Measurements from ENCODE around the gene CAMKMT.

The CAMKMT gene

DNA sequence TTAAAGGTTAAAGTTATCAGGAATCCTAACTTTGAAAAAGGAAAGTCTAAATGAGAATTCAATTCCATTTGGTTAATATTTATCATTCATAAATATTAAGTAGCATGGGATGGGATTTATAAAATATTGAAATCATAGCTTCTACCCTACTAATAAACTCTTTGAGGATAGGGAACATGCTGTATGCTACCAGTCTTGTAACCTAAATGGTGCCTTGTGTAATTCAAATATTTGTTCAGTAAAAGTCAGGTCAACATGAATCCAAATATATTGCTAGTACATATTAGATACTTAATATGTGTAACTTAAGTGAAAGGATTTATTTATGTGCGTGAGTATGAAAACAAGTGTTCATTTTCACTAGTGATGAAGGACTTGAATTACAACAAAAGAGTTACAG, 94.1 kb downstream of the CAMKMT start:
- DNase-seq (ENCODE audit: low read depth, low spot score), result no peak
- H3K4me3 ChIP-seq (ENCODE audit: low read depth, low read length), result no peak overlapping the region
- TF ChIP-seq, protein P1, sequence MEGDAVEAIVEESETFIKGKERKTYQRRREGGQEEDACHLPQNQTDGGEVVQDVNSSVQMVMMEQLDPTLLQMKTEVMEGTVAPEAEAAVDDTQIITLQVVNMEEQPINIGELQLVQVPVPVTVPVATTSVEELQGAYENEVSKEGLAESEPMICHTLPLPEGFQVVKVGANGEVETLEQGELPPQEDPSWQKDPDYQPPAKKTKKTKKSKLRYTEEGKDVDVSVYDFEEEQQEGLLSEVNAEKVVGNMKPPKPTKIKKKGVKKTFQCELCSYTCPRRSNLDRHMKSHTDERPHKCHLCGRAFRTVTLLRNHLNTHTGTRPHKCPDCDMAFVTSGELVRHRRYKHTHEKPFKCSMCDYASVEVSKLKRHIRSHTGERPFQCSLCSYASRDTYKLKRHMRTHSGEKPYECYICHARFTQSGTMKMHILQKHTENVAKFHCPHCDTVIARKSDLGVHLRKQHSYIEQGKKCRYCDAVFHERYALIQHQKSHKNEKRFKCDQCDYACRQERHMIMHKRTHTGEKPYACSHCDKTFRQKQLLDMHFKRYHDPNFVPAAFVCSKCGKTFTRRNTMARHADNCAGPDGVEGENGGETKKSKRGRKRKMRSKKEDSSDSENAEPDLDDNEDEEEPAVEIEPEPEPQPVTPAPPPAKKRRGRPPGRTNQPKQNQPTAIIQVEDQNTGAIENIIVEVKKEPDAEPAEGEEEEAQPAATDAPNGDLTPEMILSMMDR (IDR thresholded peaks at IDR 0.05; ENCODE audit: low read depth, low read length), result no peak
- in situ Hi-C loops (cut with HindIII; ENCODE audit: low sequenced_read_pairs), result no loop called here

DNA sequence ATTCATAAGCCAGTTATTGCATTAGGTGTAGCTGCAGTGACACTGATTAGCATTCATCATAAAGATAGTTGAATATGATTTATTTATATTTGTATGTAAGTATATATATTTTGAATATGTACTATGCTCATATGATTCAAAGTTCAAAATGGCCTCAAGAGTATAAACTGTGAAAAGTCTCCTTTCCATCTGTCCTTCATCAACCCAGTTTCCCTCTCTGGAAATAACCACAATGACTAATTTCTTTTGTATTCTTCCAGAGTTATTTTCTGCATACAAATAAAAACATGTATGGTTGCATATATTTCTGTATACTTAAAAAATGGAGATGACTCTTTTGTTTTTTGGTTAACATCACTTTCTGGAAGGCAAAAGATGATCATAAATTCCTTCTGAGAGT, 95.2 kb downstream of the CAMKMT start:
- in situ Hi-C loops (cut with HindIII; ENCODE audit: low sequenced_read_pairs), result no loop called here

DNA sequence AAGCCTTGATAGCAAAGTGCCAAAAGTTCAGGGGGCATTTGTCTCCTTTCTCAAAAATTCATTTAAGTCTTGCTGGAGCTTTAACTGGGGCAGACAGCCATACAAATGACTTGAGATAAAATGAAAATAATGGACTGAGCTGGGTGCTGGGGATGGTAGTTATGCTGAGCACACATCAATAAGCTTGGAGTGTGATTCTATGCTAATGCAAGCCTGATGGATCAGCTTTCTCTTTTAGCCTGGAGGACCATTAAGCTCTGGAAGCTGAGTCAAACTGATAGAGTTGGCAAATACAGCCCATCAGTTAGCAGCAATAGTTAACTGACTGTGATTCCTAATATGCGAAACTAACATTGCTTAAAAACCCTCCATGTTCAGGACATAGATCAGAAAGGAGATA, 98.0 kb downstream of the CAMKMT start:
- DNase-seq (ENCODE audit: low read depth, low spot score), result no peak
- no peak overlapping the region for H3K4me3 ChIP-seq (ENCODE audit: low read depth, low read length)
- in situ Hi-C loops (cut with HindIII; ENCODE audit: low sequenced_read_pairs), result no loop called here
- TF ChIP-seq, protein P1 (IDR thresholded peaks at IDR 0.05; ENCODE audit: low read depth, low read length), result no peak

More for the DNA sequence above, 95.2 kb downstream of the CAMKMT start:
- no peak overlapping the region for H3K4me3 ChIP-seq (ENCODE audit: low read depth, low read length)
- no peak for DNase-seq (ENCODE audit: low read depth, low spot score)
- TF ChIP-seq, protein P1 (IDR thresholded peaks at IDR 0.05; ENCODE audit: low read depth, low read length), result no peak

DNA sequence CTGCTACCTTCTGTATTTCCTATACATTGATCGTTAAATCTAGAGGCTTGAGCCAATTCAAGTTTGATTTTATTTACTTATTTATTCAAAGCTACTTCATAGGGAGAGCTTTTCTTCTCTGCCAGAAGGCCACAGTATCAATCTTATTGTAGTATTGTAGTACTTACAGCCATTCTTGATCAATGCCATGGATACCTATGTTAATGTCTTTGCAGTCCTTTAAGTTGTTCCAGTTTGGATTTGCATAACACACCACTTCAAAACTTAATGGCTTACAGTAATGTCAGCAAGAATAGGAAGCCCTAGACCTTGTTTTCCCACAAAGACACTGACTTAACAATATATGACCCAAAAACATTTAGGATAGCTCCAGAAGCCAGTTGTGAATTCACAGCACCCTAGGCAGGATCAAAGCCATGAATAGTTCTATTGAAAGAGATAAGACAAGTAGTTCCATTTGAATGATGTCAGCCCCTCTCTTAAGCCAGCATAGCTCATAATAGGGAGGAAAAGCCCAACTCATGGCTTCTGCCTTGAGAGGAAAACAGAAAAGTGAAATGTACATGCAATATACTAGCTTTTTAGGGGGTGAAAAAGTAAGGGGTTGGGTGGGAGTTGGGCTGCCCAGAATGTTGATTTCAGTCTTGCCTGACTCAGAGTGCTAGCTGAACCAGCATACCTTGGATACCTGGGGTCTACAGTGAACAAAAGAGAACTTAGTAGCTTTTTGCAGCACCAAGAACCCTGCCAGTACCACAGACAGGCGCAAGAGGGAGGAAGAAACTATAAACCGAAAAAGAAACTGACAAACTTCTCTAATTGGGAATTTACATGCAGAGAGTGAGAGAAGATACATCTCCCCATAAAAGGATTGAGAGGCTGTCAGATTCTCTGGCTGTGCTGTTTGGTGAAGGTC, 101.4 kb downstream of the CAMKMT start:
- TF ChIP-seq, protein P1 (IDR thresholded peaks at IDR 0.05; ENCODE audit: low read depth, low read length), result no peak
- in situ Hi-C loops (cut with HindIII; ENCODE audit: low sequenced_read_pairs), result no loop called here
- no peak overlapping the region for H3K4me3 ChIP-seq (ENCODE audit: low read depth, low read length)
- DNase-seq (ENCODE audit: low read depth, low spot score), result no peak

DNA sequence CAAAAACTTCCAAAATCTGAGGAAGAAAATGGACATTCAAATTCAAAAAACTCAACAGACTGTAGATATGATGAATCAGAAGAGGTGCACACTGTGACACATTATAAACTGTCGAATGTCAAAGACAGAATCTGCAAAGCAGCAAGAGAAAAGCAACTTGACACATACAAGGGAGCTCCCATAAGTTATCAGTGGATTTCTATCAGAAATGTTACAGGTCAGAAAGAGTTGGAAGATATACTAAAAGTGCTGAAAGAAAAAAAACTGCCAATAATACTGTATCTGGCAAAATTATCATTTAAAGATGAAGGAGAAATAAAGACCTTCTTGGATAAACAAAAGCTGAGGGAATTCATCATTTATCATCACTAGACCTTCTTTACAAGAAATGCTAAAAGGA, 102.7 kb downstream of the CAMKMT start:
- no peak for DNase-seq (ENCODE audit: low read depth, low spot score)
- H3K4me3 ChIP-seq (ENCODE audit: low read depth, low read length), result no peak overlapping the region
- in situ Hi-C loops (cut with HindIII; ENCODE audit: low sequenced_read_pairs), result no loop called here
- TF ChIP-seq, protein P1 (IDR thresholded peaks at IDR 0.05; ENCODE audit: low read depth, low read length), result no peak

DNA sequence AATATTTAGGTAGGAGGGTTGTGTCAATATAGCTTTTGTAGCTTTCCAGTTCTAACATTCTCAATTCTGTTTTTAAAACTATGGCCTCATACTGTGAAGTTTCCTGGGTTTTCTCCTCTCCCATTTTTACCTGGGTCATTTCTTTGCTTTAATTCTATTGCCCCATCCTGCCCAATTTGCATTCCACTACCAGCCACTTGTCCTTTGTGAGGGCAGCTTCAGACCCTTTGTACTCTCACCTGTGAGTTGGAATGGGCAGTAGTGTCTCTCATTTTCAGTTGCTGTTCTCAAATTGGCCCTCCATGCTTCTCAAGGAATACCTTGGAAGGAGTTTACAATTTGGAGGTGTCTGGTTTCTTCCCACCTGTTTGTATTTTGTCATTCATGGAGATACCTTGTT, 108.4 kb downstream of the CAMKMT start:
- no peak for DNase-seq (ENCODE audit: low read depth, low spot score)
- in situ Hi-C loops (cut with HindIII; ENCODE audit: low sequenced_read_pairs), result no loop called here
- H3K4me3 ChIP-seq (ENCODE audit: low read depth, low read length), result no peak overlapping the region
- TF ChIP-seq, protein P1 (IDR thresholded peaks at IDR 0.05; ENCODE audit: low read depth, low read length), result no peak

All from astrocyte of the spinal cord (primary cell).